ENCODE data around the gene CASP9.

Gene CASP9

DNA sequence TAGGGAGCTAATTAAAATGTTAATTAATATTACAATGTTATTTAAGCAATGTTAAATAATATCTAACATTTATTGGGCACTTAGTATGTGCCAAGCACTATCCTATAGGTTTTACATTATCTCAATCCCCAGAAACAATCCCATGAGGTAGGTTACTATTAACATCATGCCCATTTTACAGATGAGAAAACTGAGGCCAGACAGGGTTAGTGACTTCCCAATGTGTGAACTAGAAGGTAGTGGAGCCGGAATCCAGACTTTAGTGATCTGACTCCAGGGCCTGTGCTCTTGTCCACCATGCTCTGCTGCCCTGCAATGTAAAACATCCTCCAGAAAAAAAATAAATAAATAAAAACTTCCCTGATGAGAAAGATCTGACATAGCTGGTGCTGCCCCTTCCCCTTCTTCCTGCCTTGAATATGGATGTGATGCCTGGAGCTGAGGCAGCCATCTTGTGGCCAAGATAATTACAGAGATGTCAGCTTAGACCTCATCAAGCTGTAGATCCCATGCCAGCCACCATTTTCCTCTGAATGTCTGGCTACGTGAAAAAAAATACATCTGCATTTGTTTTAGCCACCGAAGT is 75.0 kb downstream of the CASP9 start:
- DNase-seq (ENCODE audit: low read depth, low spot score): no peak

DNA sequence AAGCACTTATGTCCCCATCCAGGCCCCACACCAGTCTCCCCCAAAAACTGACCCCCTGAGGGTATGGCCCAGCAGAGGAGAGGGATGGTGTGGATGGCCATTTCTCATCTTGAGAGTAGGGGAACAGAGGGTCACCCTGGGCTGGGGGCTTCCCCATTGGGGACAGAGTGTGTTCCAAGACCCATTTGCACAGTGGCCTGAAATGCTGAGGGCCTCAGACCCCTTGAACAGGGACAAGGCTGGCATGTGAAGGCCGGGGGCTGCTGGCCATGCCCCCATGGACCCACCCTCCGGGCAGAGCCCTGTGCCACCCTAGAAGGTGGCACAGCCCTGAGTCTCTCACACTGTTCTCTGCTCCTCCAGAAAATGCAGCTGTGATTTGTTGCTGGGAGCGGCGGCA is 77.8 kb downstream of the CASP9 start:
- DNase-seq (ENCODE audit: low read depth, low spot score): no peak

DNA sequence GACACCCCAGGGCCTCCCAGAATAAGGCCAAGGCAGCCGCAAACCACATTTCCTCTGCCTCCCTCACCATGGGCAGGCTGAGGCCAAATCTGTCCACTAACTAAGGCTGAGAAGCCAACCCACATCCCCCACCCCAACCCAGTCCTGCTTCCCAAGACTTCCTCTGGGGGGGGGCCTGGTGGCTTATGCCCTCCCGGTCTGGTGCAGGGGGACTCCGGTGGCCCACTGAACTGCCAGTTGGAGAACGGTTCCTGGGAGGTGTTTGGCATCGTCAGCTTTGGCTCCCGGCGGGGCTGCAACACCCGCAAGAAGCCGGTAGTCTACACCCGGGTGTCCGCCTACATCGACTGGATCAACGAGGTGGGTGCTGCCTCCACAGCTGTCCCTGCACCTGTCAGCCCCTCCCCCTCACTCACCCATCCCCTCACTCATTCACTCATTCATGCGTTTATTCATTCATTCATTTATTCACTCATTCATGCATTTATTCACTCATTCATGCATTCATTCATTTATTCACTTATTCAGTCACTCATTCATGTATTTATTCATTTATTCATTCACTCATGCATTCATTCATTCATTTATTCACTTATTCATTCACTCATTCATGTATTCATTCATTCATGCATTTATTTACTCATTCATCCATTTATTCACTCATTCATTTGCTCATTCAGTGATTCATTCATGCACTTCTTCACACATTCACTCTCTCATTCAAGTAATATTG is 78.5 kb downstream of the CASP9 start:
- no peak for DNase-seq (ENCODE audit: low read depth, low spot score)

DNA sequence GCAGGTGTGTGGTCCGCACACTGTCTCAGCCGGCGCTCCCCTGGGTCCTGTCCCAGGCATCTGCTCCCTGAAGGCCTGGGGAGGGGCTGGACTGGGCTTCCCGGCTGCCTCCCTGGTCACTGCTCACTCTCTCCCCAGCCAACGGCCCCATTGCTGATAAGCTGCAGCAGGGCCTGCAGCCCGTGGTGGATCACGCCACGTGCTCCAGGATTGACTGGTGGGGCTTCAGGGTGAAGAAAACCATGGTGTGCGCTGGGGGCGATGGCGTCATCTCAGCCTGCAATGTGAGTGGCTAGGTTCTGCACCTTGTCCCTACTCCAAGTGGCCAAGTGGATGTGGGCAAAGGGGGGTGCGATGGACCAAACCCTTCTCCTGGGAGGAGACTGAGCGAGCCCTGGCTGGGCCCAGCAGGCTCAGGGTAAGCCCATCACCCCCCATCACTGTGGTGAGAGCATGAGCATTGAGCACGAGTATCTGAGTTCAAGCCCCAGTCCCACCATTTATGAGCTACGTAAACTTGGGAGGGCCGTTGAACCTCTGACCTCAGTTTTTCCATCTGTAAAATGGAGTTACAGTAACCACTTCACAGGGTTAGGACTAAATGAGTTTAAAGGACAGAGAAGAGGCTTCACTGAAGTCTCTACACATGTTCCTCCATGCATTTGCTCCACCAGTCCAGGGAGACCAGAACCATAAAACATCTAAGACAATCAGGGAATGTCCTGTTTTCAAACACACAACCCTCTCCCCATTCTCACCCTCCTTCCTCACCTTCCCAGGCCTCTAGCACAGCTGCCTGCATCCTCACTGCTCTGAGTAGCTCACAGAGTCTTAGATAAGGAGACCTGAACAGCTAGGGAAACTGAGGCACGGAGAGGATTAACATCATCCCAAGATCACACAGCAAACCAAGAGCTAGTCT is 79.3 kb downstream of the CASP9 start:
- no peak for DNase-seq (ENCODE audit: low read depth, low spot score)

DNA sequence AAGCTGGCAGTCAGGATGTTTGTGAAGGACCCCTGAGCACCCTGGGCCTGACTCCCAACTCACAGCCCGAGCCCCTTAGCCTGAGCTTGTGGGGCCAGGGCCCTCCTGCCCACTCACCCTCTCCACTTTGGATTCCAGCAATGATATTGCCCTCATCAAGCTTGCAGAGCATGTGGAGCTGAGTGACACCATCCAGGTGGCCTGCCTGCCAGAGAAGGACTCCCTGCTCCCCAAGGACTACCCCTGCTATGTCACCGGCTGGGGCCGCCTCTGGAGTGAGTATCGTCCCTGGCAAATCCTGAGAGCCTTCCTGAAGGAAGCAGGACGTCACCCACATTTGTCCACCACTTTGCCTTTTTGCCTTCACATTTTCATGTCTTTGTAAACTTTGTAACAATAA is 80.7 kb downstream of the CASP9 start:
- DNase-seq (ENCODE audit: low read depth, low spot score): no peak

DNA sequence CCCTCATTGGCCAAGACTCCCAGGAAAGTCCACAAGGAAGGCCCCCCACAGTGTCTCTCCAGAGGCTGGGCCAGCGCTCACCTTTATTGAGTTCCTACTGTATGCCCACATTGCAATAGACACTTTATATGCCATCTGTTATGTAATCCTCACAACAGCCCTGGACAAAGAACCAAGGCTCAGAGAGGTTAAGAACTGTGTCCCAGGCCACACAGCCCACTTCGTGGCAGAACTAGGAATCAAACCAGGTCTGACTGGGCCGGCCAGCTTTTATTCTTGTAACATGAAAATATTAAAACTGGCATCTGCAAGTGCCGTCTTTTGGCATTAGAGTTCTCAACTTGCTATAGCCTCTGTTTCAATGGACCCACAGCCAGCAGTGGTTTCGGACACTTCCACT is 81.3 kb downstream of the CASP9 start:
- DNase-seq (ENCODE audit: low read depth, low spot score): no peak

DNA sequence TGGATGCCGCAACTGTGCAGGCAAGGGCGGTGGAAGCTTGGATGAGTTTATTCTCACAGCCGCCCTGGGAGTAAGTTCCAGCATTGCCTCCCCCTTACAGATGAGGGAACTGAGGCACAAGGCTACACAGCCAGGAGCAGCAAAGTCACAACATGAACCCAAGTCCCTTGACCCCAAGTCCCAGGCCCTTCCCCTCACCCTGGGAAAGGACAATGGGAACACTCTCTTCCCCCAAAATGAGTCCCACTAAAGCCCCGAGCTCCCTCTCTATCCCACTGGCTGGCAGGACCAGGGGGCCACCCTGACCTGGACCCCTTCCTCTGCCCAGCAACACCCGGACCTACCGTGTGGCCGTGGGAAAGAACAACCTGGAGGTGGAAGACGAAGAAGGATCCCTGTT is 81.9 kb downstream of the CASP9 start:
- no peak for DNase-seq (ENCODE audit: low read depth, low spot score)
